ENCODE measurements around the gene CASP5.

DNA sequence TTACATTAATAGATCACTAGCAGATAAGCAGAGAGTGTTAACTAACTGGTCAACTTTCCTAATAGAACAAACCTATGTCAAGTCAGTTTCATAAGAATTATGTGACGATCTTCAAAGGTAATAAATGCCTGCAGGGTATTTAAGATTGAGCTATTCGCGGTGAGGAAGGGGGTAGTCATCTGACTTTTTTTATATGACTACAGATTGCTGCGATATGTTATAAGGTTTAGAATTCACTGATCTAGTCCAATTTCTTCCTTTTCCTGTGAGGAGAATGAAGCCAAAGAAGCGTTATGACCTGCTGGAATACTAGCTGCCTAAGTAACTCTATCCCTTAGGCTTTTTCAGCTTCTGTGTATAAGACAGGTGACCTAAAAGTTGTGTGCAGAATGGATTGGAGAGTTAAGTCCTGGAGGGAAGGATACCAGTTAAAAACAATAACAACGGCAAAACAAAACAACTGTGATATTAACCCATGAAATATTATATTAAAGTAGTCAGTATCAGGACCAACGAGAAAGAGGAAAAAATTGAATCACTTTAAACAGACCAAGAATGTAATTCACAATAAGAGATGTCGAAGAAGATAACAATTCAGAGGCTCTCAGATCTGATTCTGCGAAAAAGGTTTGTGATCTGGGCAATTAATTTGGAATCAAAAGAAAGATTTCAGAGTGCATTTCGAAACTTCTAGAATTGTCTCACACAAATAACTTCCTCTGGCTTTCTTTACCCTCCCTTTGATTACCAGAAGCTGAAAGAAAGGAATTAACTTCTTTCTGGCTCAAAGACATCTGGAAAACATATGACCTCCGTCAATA is 55.2 kb downstream of the CASP5 start:
- TF ChIP-seq POLR2AphosphoS5 (IDR thresholded peaks at IDR 0.05) = no peak
- TF ChIP-seq, protein P1, sequence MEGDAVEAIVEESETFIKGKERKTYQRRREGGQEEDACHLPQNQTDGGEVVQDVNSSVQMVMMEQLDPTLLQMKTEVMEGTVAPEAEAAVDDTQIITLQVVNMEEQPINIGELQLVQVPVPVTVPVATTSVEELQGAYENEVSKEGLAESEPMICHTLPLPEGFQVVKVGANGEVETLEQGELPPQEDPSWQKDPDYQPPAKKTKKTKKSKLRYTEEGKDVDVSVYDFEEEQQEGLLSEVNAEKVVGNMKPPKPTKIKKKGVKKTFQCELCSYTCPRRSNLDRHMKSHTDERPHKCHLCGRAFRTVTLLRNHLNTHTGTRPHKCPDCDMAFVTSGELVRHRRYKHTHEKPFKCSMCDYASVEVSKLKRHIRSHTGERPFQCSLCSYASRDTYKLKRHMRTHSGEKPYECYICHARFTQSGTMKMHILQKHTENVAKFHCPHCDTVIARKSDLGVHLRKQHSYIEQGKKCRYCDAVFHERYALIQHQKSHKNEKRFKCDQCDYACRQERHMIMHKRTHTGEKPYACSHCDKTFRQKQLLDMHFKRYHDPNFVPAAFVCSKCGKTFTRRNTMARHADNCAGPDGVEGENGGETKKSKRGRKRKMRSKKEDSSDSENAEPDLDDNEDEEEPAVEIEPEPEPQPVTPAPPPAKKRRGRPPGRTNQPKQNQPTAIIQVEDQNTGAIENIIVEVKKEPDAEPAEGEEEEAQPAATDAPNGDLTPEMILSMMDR (IDR thresholded peaks at IDR 0.05) = no peak
- no peak for TF ChIP-seq POLR2A (IDR thresholded peaks at IDR 0.05)
- no peak for TF ChIP-seq EP300 (IDR thresholded peaks at IDR 0.05)
